Activated naive CD8-positive, alpha-beta T cell treated with anti-CD3 and anti-CD28 coated beads, Interleukin-2, amount 50 U/mL, for 24 hours (primary cell): ENCODE measurements around the gene RASGRF2.
"Not testable (repeated sequence)": the region's sequence is repeated elsewhere in the genome, so short reads cannot be mapped to it uniquely, and the experiment has no call there.

Source experiments
- ATAC-seq: fragments of 150-1000 bp; cut with Tn5 transposase; one replicate; pipeline ENCODE4 v1.10.0; 2021
- DNase-seq: peaks from one replicate; pipeline ENCODE4 v3.0.0; 2021
- H3K27ac Mint-ChIP-seq: one replicate; pipeline ENCODE4 v1.8.0; 2021; ENCODE audit warnings: mild to moderate bottlenecking, mixed read lengths
- H3K27me3 Mint-ChIP-seq: one replicate; pipeline ENCODE4 v1.8.0; 2021; ENCODE audit warnings: mixed read lengths
- H3K36me3 Mint-ChIP-seq: one replicate; pipeline ENCODE4 v1.8.0; 2021; ENCODE audit warnings: low read depth, mixed read lengths
- H3K4me1 Mint-ChIP-seq: one replicate; pipeline ENCODE4 v1.8.0; 2021; ENCODE audit warnings: mixed read lengths
- H3K4me3 Mint-ChIP-seq: one replicate; pipeline ENCODE4 v1.8.0; 2021; ENCODE audit warnings: mild to moderate bottlenecking, moderate library complexity, mixed read lengths
- H3K9me3 Mint-ChIP-seq: one replicate; pipeline ENCODE4 v1.8.0; 2021; ENCODE audit warnings: mixed read lengths

RASGRF2 gene

GRCh38 chr5:81010336-81011169 is 50.4 kb downstream of the RASGRF2 start:
- H3K4me1 Mint-ChIP-seq = peaks cover 76% of the 10 kb centered on the region
- H3K9me3 Mint-ChIP-seq = peaks cover 4% of the 10 kb centered on the region
- DNase-seq (no peak), ATAC-seq (no peak)
- no peak overlapping the region for H3K4me3 Mint-ChIP-seq
- peak overlapping the region; percentile 37 for H3K27ac Mint-ChIP-seq
- H3K36me3 Mint-ChIP-seq = peaks cover 8% of the 10 kb centered on the region
- H3K27me3 Mint-ChIP-seq = no peaks in the 10 kb centered on the region

GRCh38 chr5:81014348-81014747 is 54.2 kb downstream of the RASGRF2 start:
- Mint-ChIP-seq H3K27ac (peak overlapping the region; percentile 53), H3K4me1 (peaks cover 77% of the 10 kb centered on the region), H3K9me3 (peaks cover 4% of the 10 kb centered on the region), H3K36me3 (peaks cover 6% of the 10 kb centered on the region), H3K27me3 (no peaks in the 10 kb centered on the region), H3K4me3 (no peak overlapping the region)
- ATAC-seq (no peak), DNase-seq (no peak)

DNA sequence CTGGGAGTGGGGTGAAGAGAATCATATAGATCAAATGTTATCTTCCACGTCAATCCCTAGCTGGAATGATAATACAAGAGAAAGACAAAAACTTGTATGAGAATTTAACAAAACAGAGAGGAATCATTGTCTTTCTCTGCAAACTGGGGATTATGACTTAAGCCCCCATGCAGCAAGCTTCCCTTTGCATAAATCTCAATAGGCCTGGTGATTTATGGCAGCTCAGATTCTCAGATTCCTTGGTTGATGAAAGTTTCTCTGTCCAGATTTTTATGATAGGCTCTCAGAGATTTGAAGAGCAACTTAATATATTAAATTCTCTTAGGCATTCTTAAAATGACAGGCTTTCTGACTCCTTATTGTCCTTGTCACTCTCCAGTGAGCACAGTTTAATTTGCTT is 56.0 kb downstream of the RASGRF2 start:
- Mint-ChIP-seq H3K27me3 (no peaks in the 10 kb centered on the region), H3K27ac (peak overlapping the region; percentile 43), H3K4me3 (peak overlapping the region; percentile 18), H3K4me1 (peaks cover 79% of the 10 kb centered on the region), H3K9me3 (peaks cover 4% of the 10 kb centered on the region), H3K36me3 (peaks cover 6% of the 10 kb centered on the region)
- no peak for ATAC-seq
- no peak for DNase-seq

DNA sequence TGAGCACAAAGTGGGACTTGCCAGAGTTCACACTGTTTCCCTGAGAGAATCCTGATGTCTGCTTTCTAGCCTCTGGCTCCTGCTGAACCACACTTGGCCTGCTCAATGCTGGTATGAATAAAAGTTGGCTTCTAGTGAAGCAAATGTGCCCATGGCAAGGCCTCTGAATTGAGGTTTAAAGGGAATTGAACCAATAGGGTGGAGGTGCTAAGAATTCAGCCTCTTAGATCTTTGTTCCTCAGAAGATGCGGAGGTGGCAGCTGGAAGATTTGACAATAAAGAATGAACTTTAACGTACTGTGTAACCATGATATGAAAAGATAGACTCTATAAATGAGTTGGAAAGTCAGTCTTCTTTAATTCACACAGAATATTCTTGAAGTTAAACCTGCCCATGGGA is 57.2 kb downstream of the RASGRF2 start:
- ATAC-seq (peak; percentile 55), DNase-seq (no peak)
- Mint-ChIP-seq H3K9me3 (peaks cover 4% of the 10 kb centered on the region), H3K36me3 (peaks cover 3% of the 10 kb centered on the region), H3K4me3 (peak overlapping the region; percentile 42), H3K27ac (peak overlapping the region; percentile 90), H3K4me1 (peaks cover 82% of the 10 kb centered on the region), H3K27me3 (no peaks in the 10 kb centered on the region)

DNA sequence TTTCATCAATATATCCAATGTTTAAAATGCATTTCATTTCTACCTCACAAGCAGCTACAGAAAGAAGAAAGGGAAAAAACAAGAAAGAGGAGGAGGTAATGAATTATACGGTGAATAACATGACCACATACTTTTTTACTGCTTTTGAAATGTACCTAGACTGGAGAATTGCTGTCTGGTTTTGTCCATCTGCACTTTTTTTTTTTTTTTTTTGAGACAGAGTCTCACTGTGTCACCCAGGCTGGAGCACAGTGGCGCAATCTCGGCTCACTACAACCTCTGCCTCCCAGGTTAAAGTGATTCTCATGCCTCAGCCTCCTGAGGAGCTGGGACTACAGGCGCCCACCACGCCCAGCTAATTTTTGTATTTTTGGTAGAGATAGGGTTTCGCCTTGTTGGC is 58.4 kb downstream of the RASGRF2 start:
- not testable (repeated sequence) for H3K36me3 Mint-ChIP-seq, H3K9me3 Mint-ChIP-seq, H3K27me3 Mint-ChIP-seq, DNase-seq
- peak; percentile 82 for ATAC-seq
- Mint-ChIP-seq H3K4me1 (peaks cover 85% of the 10 kb centered on the region), H3K27ac (peak overlapping the region; percentile 90), H3K4me3 (peak overlapping the region; percentile 42)

- DNase-seq (no peak), ATAC-seq (no peak)
- H3K36me3 Mint-ChIP-seq = no peaks in the 10 kb centered on the region
- H3K4me3 Mint-ChIP-seq = no peak overlapping the region
- H3K27ac Mint-ChIP-seq = no peak overlapping the region
- no peaks in the 10 kb centered on the region for H3K9me3 Mint-ChIP-seq
- H3K4me1 Mint-ChIP-seq = peaks cover 83% of the 10 kb centered on the region
- no peaks in the 10 kb centered on the region for H3K27me3 Mint-ChIP-seq
These were observed 59.6 kb downstream of the RASGRF2 start for GRCh38 chr5:81019748-81020147.

DNA sequence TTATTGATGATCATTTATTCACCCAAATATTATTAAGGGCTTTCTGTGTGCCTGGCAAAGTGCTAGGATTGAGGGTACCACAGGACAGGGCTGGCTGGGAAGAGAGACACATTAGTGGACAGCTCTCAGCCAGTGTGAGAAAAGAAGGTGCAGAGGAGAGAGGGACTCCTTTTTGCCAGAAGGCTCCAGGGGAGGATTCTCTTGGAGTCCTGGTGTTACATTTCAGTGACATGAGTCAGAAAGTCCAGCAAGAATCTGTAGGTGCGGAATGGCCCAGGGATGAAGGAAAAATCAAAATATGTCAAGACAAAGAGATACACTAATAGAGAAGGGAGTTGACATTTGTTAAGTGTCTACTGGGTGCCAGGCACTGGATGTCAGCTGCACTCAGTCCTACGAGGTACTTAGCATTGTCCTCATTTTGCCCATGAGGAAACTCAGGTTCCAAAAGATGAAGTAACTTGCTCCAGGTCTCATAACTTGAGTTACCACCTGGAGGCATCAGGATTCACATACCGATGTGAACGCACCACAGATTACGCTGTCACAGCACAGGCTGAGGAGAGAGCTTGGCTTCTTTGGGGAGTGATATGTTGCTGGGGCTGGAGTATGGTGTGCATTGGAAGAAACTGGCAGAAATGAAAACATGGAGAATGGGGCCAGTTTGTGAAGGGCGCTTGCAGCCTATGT is 60.5 kb downstream of the RASGRF2 start:
- Mint-ChIP-seq H3K36me3 (no peaks in the 10 kb centered on the region), H3K4me1 (peaks cover 88% of the 10 kb centered on the region), H3K27ac (peak overlapping the region; percentile 13), H3K9me3 (no peaks in the 10 kb centered on the region), H3K4me3 (no peak overlapping the region), H3K27me3 (no peaks in the 10 kb centered on the region)
- ATAC-seq (no peak), DNase-seq (no peak)

DNA sequence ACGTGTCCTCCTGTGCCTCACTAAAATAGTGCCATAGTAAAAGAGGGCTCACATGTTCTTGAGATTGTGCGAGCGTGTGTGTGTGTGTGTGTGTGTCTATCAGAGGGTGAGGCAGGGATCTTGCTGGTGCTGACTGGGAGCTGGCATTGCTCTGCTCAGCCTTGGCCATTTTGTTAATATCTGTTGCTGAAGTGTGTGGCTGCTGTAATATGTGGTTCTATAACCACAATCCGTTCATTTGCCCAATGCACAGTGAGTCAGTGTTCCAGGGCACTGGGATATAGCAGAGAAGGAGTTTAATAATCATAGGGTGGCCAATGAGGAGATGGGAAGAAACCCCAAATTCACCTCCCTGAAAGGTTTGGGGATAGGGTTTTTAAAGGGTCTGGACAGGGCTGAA is 61.3 kb downstream of the RASGRF2 start:
- no peaks in the 10 kb centered on the region for H3K9me3 Mint-ChIP-seq
- no peak for DNase-seq
- H3K36me3 Mint-ChIP-seq = no peaks in the 10 kb centered on the region
- no peak overlapping the region for H3K27ac Mint-ChIP-seq
- peaks cover 87% of the 10 kb centered on the region for H3K4me1 Mint-ChIP-seq
- no peak overlapping the region for H3K4me3 Mint-ChIP-seq
- no peak for ATAC-seq
- H3K27me3 Mint-ChIP-seq = no peaks in the 10 kb centered on the region

GRCh38 chr5:81021951-81022687 is 62.0 kb downstream of the RASGRF2 start:
- Mint-ChIP-seq H3K27me3 (no peaks in the 10 kb centered on the region), H3K36me3 (no peaks in the 10 kb centered on the region), H3K27ac (no peak overlapping the region), H3K4me3 (no peak overlapping the region), H3K9me3 (no peaks in the 10 kb centered on the region), H3K4me1 (peaks cover 85% of the 10 kb centered on the region)
- DNase-seq (no peak), ATAC-seq (no peak)

GRCh38 chr5:81022688-81023084 is 62.5 kb downstream of the RASGRF2 start:
- ATAC-seq = no peak
- DNase-seq = no peak
- peaks cover under 1% of the 10 kb centered on the region for H3K36me3 Mint-ChIP-seq
- no peak overlapping the region for H3K4me3 Mint-ChIP-seq
- no peaks in the 10 kb centered on the region for H3K9me3 Mint-ChIP-seq
- peaks cover 84% of the 10 kb centered on the region for H3K4me1 Mint-ChIP-seq
- no peak overlapping the region for H3K27ac Mint-ChIP-seq
- no peaks in the 10 kb centered on the region for H3K27me3 Mint-ChIP-seq

- Mint-ChIP-seq H3K27ac (peak overlapping the region; percentile 29), H3K36me3 (peaks cover 3% of the 10 kb centered on the region), H3K9me3 (no peaks in the 10 kb centered on the region), H3K4me1 (peaks cover 78% of the 10 kb centered on the region), H3K27me3 (no peaks in the 10 kb centered on the region), H3K4me3 (no peak overlapping the region)
- ATAC-seq (peak; percentile 47), DNase-seq (no peak)
These were observed 63.3 kb downstream of the RASGRF2 start for GRCh38 chr5:81023261-81023970.

DNA sequence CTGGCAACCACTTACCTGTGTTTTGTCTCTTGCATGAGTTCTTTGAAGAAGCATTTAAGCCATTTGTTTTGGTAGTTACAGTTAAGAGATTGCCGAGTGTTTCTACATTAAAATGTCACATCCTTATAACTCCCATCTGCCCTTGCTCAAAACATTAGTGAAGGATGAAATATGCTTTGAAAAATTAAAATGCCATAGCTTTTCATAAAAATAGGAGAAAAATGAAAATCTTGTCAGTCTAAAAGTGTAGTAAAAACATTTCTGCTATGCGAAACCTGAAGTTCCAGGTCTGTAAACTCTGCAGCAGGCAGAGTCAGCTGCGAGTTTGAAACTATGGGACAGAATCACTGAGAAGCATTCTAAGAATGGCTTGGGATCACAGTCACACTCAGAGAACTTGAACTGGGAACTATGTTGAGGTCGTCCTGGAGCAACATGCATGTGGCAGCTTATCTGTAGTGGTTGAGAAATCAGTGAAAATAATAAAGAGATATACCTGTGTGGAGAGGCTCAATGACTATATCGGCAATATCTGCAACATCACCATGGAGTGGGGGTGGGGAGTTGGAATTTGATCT is 67.4 kb downstream of the RASGRF2 start:
- Mint-ChIP-seq H3K4me1 (peaks cover 51% of the 10 kb centered on the region), H3K36me3 (peaks cover 15% of the 10 kb centered on the region), H3K9me3 (peaks cover 18% of the 10 kb centered on the region), H3K27ac (no peak overlapping the region), H3K27me3 (no peaks in the 10 kb centered on the region), H3K4me3 (no peak overlapping the region)
- ATAC-seq (no peak), DNase-seq (no peak)

DNA sequence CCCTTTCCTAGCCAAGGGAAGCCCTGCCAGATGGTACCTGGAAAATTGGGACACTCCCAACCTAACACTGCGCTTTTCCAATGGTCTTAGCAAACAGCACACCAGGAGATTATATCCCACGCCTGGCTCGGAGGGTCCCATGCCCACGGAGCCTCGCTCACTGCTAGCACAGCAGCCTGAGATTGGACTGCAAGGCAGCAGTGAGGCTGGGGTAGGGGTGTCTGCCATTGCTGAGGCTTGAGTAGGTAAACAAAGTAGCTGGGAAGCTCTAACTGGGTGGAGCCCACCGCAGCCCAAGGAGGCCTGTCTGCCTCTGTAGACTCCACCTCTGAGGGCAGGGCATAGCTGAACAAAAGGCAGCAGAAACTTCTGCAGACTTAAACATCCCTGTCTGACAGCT is 68.7 kb downstream of the RASGRF2 start:
- H3K27me3 Mint-ChIP-seq, H3K27ac Mint-ChIP-seq, ATAC-seq, H3K4me3 Mint-ChIP-seq, DNase-seq: not testable (repeated sequence)
- H3K4me1 Mint-ChIP-seq = peaks cover 37% of the 10 kb centered on the region
- H3K9me3 Mint-ChIP-seq = peaks cover 18% of the 10 kb centered on the region
- H3K36me3 Mint-ChIP-seq = peaks cover 17% of the 10 kb centered on the region

DNA sequence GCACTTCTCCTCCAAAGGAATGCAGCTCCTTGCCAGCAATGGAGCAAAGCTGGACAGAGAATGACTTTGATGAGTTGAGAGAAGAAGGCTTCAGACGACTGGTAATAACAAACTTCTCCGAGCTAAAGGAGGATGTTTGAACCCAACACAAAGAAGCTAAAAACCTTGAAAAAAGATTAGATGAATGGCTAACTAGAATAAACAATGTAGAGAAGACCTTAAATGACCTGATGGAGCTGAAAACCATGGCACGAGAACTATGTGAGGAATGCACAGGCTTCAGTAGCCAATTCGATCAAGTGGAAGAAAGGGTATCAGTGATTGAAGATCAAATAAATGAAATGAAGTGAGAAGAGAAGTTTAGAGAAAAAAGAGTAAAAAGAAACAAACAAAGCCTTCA is 69.6 kb downstream of the RASGRF2 start:
- not testable (repeated sequence) for H3K4me3 Mint-ChIP-seq
- H3K4me1 Mint-ChIP-seq = peaks cover 32% of the 10 kb centered on the region

More for the DNA sequence above, 69.6 kb downstream of the RASGRF2 start:
- H3K36me3 Mint-ChIP-seq = peaks cover 19% of the 10 kb centered on the region
- not testable (repeated sequence) for H3K27me3 Mint-ChIP-seq, H3K27ac Mint-ChIP-seq, ATAC-seq, DNase-seq
- peaks cover 18% of the 10 kb centered on the region for H3K9me3 Mint-ChIP-seq
